Stimulated activated CD8-positive, alpha-beta memory T cell treated with anti-CD3 and anti-CD28 coated beads, Interleukin-4, amount 100 ng/mL, for 24 hours (primary cell): ENCODE measurements around the gene LRPAP1.
"Not testable (repeated sequence)": the region's sequence is repeated elsewhere in the genome, so short reads cannot be mapped to it uniquely, and the experiment has no call there.

ENCODE experiments used
- DNase-seq: peaks from one replicate; pipeline ENCODE4 v3.0.0-alpha.2; 2020; ENCODE audit warnings: low read depth

LRPAP1 gene

DNA sequence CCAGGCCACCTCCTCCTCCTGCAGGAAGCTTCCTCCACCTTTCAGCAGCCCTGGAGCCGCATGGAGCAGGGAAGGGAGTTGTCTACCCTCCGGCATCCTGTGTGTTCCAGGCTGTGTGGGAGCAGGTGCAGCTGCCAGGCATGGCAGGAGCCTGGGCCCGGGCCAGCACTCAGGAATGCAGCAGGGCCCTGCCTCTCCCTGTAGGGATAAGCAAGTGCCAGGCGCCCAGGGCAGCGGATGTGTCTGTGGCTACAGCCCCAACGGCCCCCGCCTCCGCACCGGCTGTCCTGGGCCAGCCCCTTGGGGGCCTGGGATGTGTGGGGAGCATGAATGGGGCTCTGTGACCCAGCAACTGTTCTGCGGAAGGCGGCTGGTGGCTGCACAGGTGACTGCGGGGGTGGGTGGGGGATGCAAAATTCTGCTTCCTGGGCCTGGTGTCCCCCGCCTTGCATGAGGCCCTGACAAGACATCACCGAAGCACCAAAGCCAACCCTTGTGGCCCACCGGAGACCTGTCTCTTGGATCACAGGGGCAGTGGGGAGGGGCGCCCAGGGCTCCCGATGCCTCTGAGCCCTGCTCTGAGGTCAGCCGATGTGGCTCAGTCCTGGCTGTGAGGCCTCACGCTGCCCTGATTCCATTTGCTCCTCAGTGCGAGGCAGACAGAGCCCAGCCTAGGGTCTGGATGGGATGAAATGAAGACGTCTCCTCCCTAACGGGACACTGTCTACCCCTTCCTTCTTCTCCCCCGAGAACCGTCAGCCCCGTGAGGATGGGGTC, 70.5 kb downstream of the LRPAP1 start:
- no peak for DNase-seq

DNA sequence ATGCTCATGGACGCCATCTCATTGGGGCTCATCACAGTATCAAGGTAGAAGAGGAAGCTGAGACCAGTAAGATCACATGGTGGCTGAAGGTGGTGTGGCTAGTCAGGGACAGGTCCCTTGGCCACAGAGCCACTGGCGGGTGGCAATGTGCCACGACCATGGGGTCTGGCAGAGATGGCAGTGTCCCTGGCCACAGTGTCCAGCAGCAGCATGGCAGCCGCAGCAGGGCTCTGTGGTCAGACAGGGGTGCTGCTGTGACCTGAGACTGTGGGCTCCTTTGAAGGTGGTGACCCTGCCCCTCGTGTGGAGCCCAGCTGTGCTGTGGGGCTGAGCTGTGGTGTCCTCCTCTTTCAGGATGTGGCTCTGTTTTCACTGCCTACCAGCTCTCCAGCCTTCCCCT, 71.3 kb downstream of the LRPAP1 start:
- DNase-seq, result no peak

DNA sequence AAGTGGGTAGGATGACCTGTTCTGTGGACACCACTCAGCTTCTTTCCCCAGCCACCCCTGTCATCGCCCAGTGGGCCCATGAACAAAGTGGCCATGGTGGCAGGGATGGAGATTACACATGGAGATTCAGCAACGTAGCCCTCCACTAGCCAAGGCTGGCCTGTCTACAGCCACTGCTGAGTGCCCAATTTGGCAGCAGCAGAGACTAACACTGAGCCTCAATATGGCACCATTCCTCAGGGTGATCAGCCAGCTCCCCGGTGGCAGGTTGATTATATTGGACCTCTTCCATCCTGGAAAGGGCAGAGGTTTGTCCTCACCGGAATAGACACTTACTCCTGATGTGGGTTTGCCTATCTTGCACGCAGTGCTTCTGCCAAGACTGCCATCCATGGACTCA, 73.1 kb downstream of the LRPAP1 start:
- not testable (repeated sequence) for DNase-seq

DNA sequence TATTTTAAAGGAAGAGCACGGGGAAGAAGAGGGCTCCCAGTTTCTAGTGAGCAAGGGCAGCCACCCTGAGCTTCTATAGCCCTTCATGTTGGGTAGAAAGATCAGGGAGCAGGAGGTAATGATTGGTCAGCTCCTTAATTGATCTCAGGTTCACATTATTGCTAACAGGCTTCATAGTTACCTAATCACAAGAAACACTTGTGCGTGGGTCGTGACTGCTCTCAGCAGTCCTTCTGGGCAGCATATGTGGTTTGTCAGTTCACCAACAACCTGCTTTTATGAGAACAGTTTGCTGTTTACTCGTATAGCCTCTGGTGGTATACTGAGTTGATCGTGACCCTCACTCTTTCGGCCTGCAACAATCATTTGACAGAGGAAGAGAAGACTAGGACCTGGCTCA, 73.9 kb downstream of the LRPAP1 start:
- no peak for DNase-seq

DNA sequence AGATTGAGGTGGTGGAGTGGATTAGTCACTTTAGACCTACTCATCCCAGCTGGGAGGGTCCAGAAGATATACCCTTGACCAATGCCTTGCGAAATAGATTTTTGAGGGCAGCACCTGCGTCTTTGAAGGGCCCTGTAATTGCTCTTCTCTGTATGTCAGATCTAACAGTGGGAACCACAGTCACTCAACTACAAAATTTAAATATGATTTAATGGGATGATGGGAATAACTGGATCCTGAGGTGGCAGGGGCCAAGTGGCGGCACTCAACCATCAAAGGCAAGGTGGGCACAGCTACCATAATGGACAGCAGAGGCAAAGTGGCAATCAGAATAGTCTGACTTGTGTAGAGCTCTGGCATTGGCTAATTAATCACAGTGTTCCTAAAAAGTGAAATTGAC, 76.6 kb downstream of the LRPAP1 start:
- DNase-seq, result not testable (repeated sequence)
